NCI-H146 treated with DMSO at 0.1 percent for 48 hours (cell line): ENCODE data around the gene ABHD15.

Experiments used
- DNase-seq: peaks from one replicate; lab custom pipeline; 2025; ENCODE audit not compliant: unreplicated experiment; lab: John Stamatoyannopoulos, UW

ABHD15 gene

GRCh38 chr17:29594519-29595090, 27.8 kb upstream of the ABHD15 start:
- DNase-seq = no peak

- no peak for DNase-seq
Observed at GRCh38 chr17:29593591-29594518, 27.0 kb upstream of the ABHD15 start.

- peak; percentile 48 for DNase-seq
Observed at GRCh38 chr17:29592850-29593551, 26.2 kb upstream of the ABHD15 start, which contains the start of gene ANKRD13B. TSS of gene ANKRD13B (plus strand) at chr17:29593132. CDS start at chr17:29593622, 490 bp downstream.

- DNase-seq = peak; percentile 85
Observed at GRCh38 chr17:29591737-29592608, 25.1 kb upstream of the ABHD15 start.

GRCh38 chr17:29591146-29591736, 24.4 kb upstream of the ABHD15 start:
- no peak for DNase-seq

GRCh38 chr17:29590411-29591145, 23.7 kb upstream of the ABHD15 start:
- peak; percentile 48 for DNase-seq

GRCh38 chr17:29589524-29590410, 22.9 kb upstream of the ABHD15 start, which contains the start of gene GIT1:
TSS of gene GIT1 (minus strand) at chr17:29589648. CDS start at chr17:29589378, 270 bp downstream.
- peak; percentile 66 for DNase-seq

GRCh38 chr17:29588562-29589411, 21.9 kb upstream of the ABHD15 start:
- no peak for DNase-seq

GRCh38 chr17:29588017-29588561, 21.3 kb upstream of the ABHD15 start:
- no peak for DNase-seq

GRCh38 chr17:29587591-29587990, 20.8 kb upstream of the ABHD15 start:
- DNase-seq = no peak

GRCh38 chr17:29586676-29587469, 20.0 kb upstream of the ABHD15 start:
- DNase-seq = no peak

- DNase-seq = no peak
Observed at GRCh38 chr17:29585080-29585751, 18.4 kb upstream of the ABHD15 start.

- no peak for DNase-seq
Observed at GRCh38 chr17:29584452-29585079, 17.7 kb upstream of the ABHD15 start.

- no peak for DNase-seq
Observed at GRCh38 chr17:29583324-29584248, 16.7 kb upstream of the ABHD15 start.
